H9 (cell line): ENCODE data around the gene RUVBL1. TPM values are rescaled to one million over a fixed set of nuclear protein-coding genes. Genes with fewer than 3 reads are reported as not detected.

ENCODE experiments used
- DNase-seq: peaks from one replicate; pipeline ENCODE4 v3.0.0-alpha.2; 2017
- H2AFZ ChIP-seq: one replicate; pipeline ENCODE4 v1.6.1; 2013; ENCODE audit warnings: mild to moderate bottlenecking, low read length, control low read depth, moderate library complexity
- H2AK5ac ChIP-seq: 2 replicates; pipeline ENCODE4 v1.6.1; 2013; ENCODE audit warnings: low read length, control low read depth, mixed read lengths; ENCODE audit not compliant: insufficient read length
- H2BK120ac ChIP-seq: one replicate; pipeline ENCODE4 v1.6.1; 2013; ENCODE audit warnings: low read depth, mild to moderate bottlenecking, low read length, control low read depth, inconsistent platforms; ENCODE audit not compliant: poor library complexity, severe bottlenecking
- H2BK12ac ChIP-seq: 2 replicates; pipeline ENCODE4 v1.6.1; 2013; ENCODE audit warnings: low read length, control low read depth, mixed read lengths, low read depth; ENCODE audit not compliant: insufficient read length
- H2BK15ac ChIP-seq: 2 replicates; pipeline ENCODE4 v1.6.1; 2013; ENCODE audit warnings: low read depth, low read length, control low read depth
- H2BK20ac ChIP-seq: one replicate; pipeline ENCODE4 v1.6.1; 2013; ENCODE audit warnings: low read depth, mild to moderate bottlenecking, low read length, control low read depth, inconsistent platforms; ENCODE audit not compliant: poor library complexity, severe bottlenecking
- H2BK5ac ChIP-seq: 2 replicates; pipeline ENCODE4 v1.6.1; 2013; ENCODE audit warnings: low read length, control low read depth, mixed read lengths; ENCODE audit not compliant: insufficient read length
- H3K14ac ChIP-seq: 2 replicates; pipeline ENCODE4 v1.6.1; 2013; ENCODE audit warnings: low read length, control low read depth; ENCODE audit not compliant: insufficient read depth
- H3K18ac ChIP-seq: 2 replicates; pipeline ENCODE4 v1.6.1; 2013; ENCODE audit warnings: low read depth, mild to moderate bottlenecking, mixed read lengths, low read length, control low read depth; ENCODE audit not compliant: insufficient read length
- H3K23ac ChIP-seq: 2 replicates; pipeline ENCODE4 v1.6.1; 2013; ENCODE audit warnings: low read length, control low read depth, mixed read lengths, low read depth; ENCODE audit not compliant: insufficient read length
- H3K23me2 ChIP-seq: 2 replicates; pipeline ENCODE4 v1.6.1; 2013; ENCODE audit warnings: low read depth, mild to moderate bottlenecking, mixed read lengths, low read length, control low read depth; ENCODE audit not compliant: insufficient read length, poor library complexity, severe bottlenecking
- H3K27ac ChIP-seq: 2 replicates; pipeline ENCODE4 v1.5.1; 2013; ENCODE audit warnings: low read length, control low read depth, mixed read lengths, low read depth; ENCODE audit not compliant: insufficient read length
- H3K27me3 ChIP-seq: 2 replicates; pipeline ENCODE4 v1.6.1; 2013; ENCODE audit warnings: low read length, control low read depth, inconsistent platforms; ENCODE audit not compliant: insufficient read depth
- H3K4ac ChIP-seq: 2 replicates; pipeline ENCODE4 v1.6.1; 2013; ENCODE audit warnings: low read depth, mild to moderate bottlenecking, control low read depth, inconsistent platforms, low read length, moderate library complexity
- H3K4me1 ChIP-seq: 2 replicates; pipeline ENCODE4 v1.6.1; 2013; ENCODE audit warnings: low read length, control low read depth, inconsistent platforms; ENCODE audit not compliant: insufficient read depth
- H3K4me2 ChIP-seq: 2 replicates; pipeline ENCODE4 v1.6.1; 2013; ENCODE audit warnings: low read length, control low read depth, mixed read lengths; ENCODE audit not compliant: insufficient read length, insufficient read depth
- H3K56ac ChIP-seq: 2 replicates; pipeline ENCODE4 v1.6.1; 2013; ENCODE audit warnings: low read depth, mild to moderate bottlenecking, mixed read lengths, low read length, control low read depth; ENCODE audit not compliant: insufficient read length
- H3K79me1 ChIP-seq: 2 replicates; pipeline ENCODE4 v1.6.1; 2013; ENCODE audit warnings: low read depth, mild to moderate bottlenecking, moderate library complexity, low read length, control low read depth, inconsistent platforms; ENCODE audit not compliant: insufficient read depth, poor library complexity, severe bottlenecking
- H3K79me2 ChIP-seq: 2 replicates; pipeline ENCODE4 v1.6.1; 2013; ENCODE audit warnings: low read length, control low read depth, inconsistent platforms; ENCODE audit not compliant: insufficient read depth
- H3K9ac ChIP-seq: 2 replicates; pipeline ENCODE4 v1.6.1; 2013; ENCODE audit warnings: low read length, control low read depth, mixed read lengths; ENCODE audit not compliant: insufficient read length; ENCODE audit errors: extremely low read depth
- H3K9me3 ChIP-seq: one replicate; pipeline ENCODE4 v1.6.1; 2013; ENCODE audit warnings: low read depth, low read length, inconsistent platforms; ENCODE audit not compliant: control insufficient read depth
- H3T11ph ChIP-seq: one replicate; pipeline ENCODE4 v1.6.1; 2013; ENCODE audit warnings: mild to moderate bottlenecking, low read length, control low read depth, inconsistent platforms
- H4K20me1 ChIP-seq: one replicate; pipeline ENCODE4 v1.6.1; 2013; ENCODE audit not compliant: control insufficient read depth, insufficient read length, insufficient read depth
- H4K5ac ChIP-seq: 2 replicates; pipeline ENCODE4 v1.6.1; 2013; ENCODE audit warnings: low read depth, mild to moderate bottlenecking, mixed read lengths, low read length, control low read depth; ENCODE audit not compliant: insufficient read length
- H4K8ac ChIP-seq: replicated peaks from 2 replicates; pipeline ENCODE4 v1.6.1; 2013; ENCODE audit warnings: low read length, control low read depth, mixed read lengths, low read depth; ENCODE audit not compliant: insufficient read length
- H4K91ac ChIP-seq: 2 replicates; pipeline ENCODE4 v1.6.1; 2013; ENCODE audit warnings: low read depth, mild to moderate bottlenecking, moderate library complexity, mixed read lengths, low read length, control low read depth; ENCODE audit not compliant: insufficient read length
- H3K27ac Mint-ChIP-seq, 3 experiments: 2 replicates in 2 of 3; 3 replicates in 1 of 3; pipeline ENCODE4 v1.8.0; 2020 to 2021; ENCODE audit warnings: mixed read lengths in 3 of 3, mild to moderate bottlenecking in 1 of 3, moderate library complexity in 1 of 3
- H3K27me3 Mint-ChIP-seq: 2 replicates; pipeline ENCODE4 v1.8.0; 2021; ENCODE audit warnings: low read depth, mild to moderate bottlenecking, moderate library complexity, mixed read lengths
- H3K36me3 Mint-ChIP-seq, 3 experiments: 2 replicates in 2 of 3; 3 replicates in 1 of 3; pipeline ENCODE4 v1.8.0; 2020 to 2021; ENCODE audit warnings: low read depth in 3 of 3, mixed read lengths in 3 of 3; ENCODE audit not compliant: insufficient read depth in 1 of 3
- H3K4me1 Mint-ChIP-seq, 2 experiments: 2 replicates each; pipeline ENCODE4 v1.8.0; 2020; ENCODE audit warnings: mixed read lengths in 2 of 2
- H3K4me3 Mint-ChIP-seq, 2 experiments: 2 replicates in 1 of 2; 3 replicates in 1 of 2; pipeline ENCODE4 v1.8.0; 2020 to 2021; ENCODE audit warnings: mild to moderate bottlenecking in 2 of 2, mixed read lengths in 2 of 2, moderate library complexity in 1 of 2
- H3K9me3 Mint-ChIP-seq, 2 experiments: 2 replicates in 1 of 2; 3 replicates in 1 of 2; pipeline ENCODE4 v1.8.0; 2020; ENCODE audit warnings: mild to moderate bottlenecking in 2 of 2, mixed read lengths in 2 of 2, moderate library complexity in 1 of 2
- CTCF ChIP-seq: fragments of 200-600 bp; sonication (generic); conservative IDR thresholded peaks from 3 replicates; pipeline ENCODE4 v1.8.0; 2021; ENCODE audit warnings: antibody characterized with exemption, mild to moderate bottlenecking
- WGBS: extraction: QIAGEN DNeasy Blood & Tissue Kit; methylation state at CpG from one replicate; pipeline ENCODE4 v1.1.7; 2013; ENCODE audit warnings: missing lambda C conversion rate, low lambda C conversion rate, mixed read lengths; ENCODE audit not compliant: insufficient read length; ENCODE audit errors: extremely low coverage; 5-methylcytosine and 5-hydroxymethylcytosine counted together
- total RNA-seq: library from RNA; stranded (reverse); gene quantifications from 2 replicates; pipeline ENCODE4 v1.2.1, GENCODE V29; 2021

Gene RUVBL1
- total RNA-seq, 1 experiment from 2014 or later: 99.6 TPM

- Mint-ChIP-seq H3K4me3 (no peak overlapping the region), H3K36me3 (peaks cover 34 to 80% (median 73%) of the 10 kb centered on the region in 3 experiments), H3K4me1 (peaks cover 21 to 27% of the 10 kb centered on the region in 2 experiments), H3K9me3 (no peaks in the 10 kb centered on the region; a peak in 1 of 5 replicates), H3K27ac (no peak overlapping the region), H3K27me3 (no peaks in the 10 kb centered on the region)
- H2BK12ac ChIP-seq: no peak overlapping the region
- no peak for TF ChIP-seq CTCF
- H3K27ac ChIP-seq: no peak overlapping the region
- no peak overlapping the region for H4K5ac ChIP-seq
- no peaks in the 10 kb centered on the region for H4K20me1 ChIP-seq
- H2AK5ac ChIP-seq: no peak overlapping the region
- no peak overlapping the region for H4K91ac ChIP-seq
- H2BK120ac ChIP-seq: no peak overlapping the region
- no peaks in the 10 kb centered on the region for H3K27me3 ChIP-seq
- H3K9ac ChIP-seq: no peak overlapping the region
- WGBS: no CpG with 5 or more reads among the region's 4 CpGs
- H3T11ph ChIP-seq: no peak overlapping the region
- H3K4me2 ChIP-seq: no peak overlapping the region
- H2AFZ ChIP-seq: no peak overlapping the region
- H3K56ac ChIP-seq: no peak overlapping the region
- H3K79me2 ChIP-seq: peaks cover 10% of the 10 kb centered on the region; the same call in 1 of the 2 replicates
- no peak overlapping the region for H3K23ac ChIP-seq
- no peak for DNase-seq
- no peaks in the 10 kb centered on the region for H3K4me1 ChIP-seq
- H3K79me1 ChIP-seq: peaks cover 7% of the 10 kb centered on the region
- no peak overlapping the region for H3K14ac ChIP-seq
- no peak overlapping the region for H2BK20ac ChIP-seq
- peaks cover 9% of the 10 kb centered on the region for H3K23me2 ChIP-seq
- H4K8ac ChIP-seq: no peak overlapping the region
- H2BK5ac ChIP-seq: no peak overlapping the region
- no peak overlapping the region for H3K18ac ChIP-seq
- H3K4ac ChIP-seq: no peak overlapping the region
- no peaks in the 10 kb centered on the region for H3K9me3 ChIP-seq
- H2BK15ac ChIP-seq: no peak overlapping the region
These were observed 67.4 kb downstream of the RUVBL1 start for GRCh38 chr3:128056258-128056657.
